H9 (cell line): ENCODE results near the gene ZNF546. TPM values are rescaled to one million over a fixed set of nuclear protein-coding genes. Genes with fewer than 3 reads are reported as not detected.
A peak's percentile ranks its signal among the peaks of the same experiment; 100 is the strongest.

Experiments
- DNase-seq: peaks from one replicate; pipeline ENCODE4 v3.0.0-alpha.2; 2017
- H2AFZ ChIP-seq: one replicate; pipeline ENCODE4 v1.6.1; 2013; ENCODE audit warnings: mild to moderate bottlenecking, low read length, control low read depth, moderate library complexity
- H2AK5ac ChIP-seq: 2 replicates; pipeline ENCODE4 v1.6.1; 2013; ENCODE audit warnings: low read length, control low read depth, mixed read lengths; ENCODE audit not compliant: insufficient read length
- H2BK120ac ChIP-seq: one replicate; pipeline ENCODE4 v1.6.1; 2013; ENCODE audit warnings: low read depth, mild to moderate bottlenecking, low read length, control low read depth, inconsistent platforms; ENCODE audit not compliant: poor library complexity, severe bottlenecking
- H2BK12ac ChIP-seq: 2 replicates; pipeline ENCODE4 v1.6.1; 2013; ENCODE audit warnings: low read length, control low read depth, mixed read lengths, low read depth; ENCODE audit not compliant: insufficient read length
- H2BK15ac ChIP-seq: 2 replicates; pipeline ENCODE4 v1.6.1; 2013; ENCODE audit warnings: low read depth, low read length, control low read depth
- H2BK20ac ChIP-seq: one replicate; pipeline ENCODE4 v1.6.1; 2013; ENCODE audit warnings: low read depth, mild to moderate bottlenecking, low read length, control low read depth, inconsistent platforms; ENCODE audit not compliant: poor library complexity, severe bottlenecking
- H2BK5ac ChIP-seq: 2 replicates; pipeline ENCODE4 v1.6.1; 2013; ENCODE audit warnings: low read length, control low read depth, mixed read lengths; ENCODE audit not compliant: insufficient read length
- H3K14ac ChIP-seq: 2 replicates; pipeline ENCODE4 v1.6.1; 2013; ENCODE audit warnings: low read length, control low read depth; ENCODE audit not compliant: insufficient read depth
- H3K18ac ChIP-seq: 2 replicates; pipeline ENCODE4 v1.6.1; 2013; ENCODE audit warnings: low read depth, mild to moderate bottlenecking, mixed read lengths, low read length, control low read depth; ENCODE audit not compliant: insufficient read length
- H3K23ac ChIP-seq: 2 replicates; pipeline ENCODE4 v1.6.1; 2013; ENCODE audit warnings: low read length, control low read depth, mixed read lengths, low read depth; ENCODE audit not compliant: insufficient read length
- H3K23me2 ChIP-seq: 2 replicates; pipeline ENCODE4 v1.6.1; 2013; ENCODE audit warnings: low read depth, mild to moderate bottlenecking, mixed read lengths, low read length, control low read depth; ENCODE audit not compliant: insufficient read length, poor library complexity, severe bottlenecking
- H3K27ac ChIP-seq: 2 replicates; pipeline ENCODE4 v1.5.1; 2013; ENCODE audit warnings: low read length, control low read depth, mixed read lengths, low read depth; ENCODE audit not compliant: insufficient read length
- H3K27me3 ChIP-seq: 2 replicates; pipeline ENCODE4 v1.6.1; 2013; ENCODE audit warnings: low read length, control low read depth, inconsistent platforms; ENCODE audit not compliant: insufficient read depth
- H3K4ac ChIP-seq: 2 replicates; pipeline ENCODE4 v1.6.1; 2013; ENCODE audit warnings: low read depth, mild to moderate bottlenecking, control low read depth, inconsistent platforms, low read length, moderate library complexity
- H3K4me1 ChIP-seq: 2 replicates; pipeline ENCODE4 v1.6.1; 2013; ENCODE audit warnings: low read length, control low read depth, inconsistent platforms; ENCODE audit not compliant: insufficient read depth
- H3K4me2 ChIP-seq: 2 replicates; pipeline ENCODE4 v1.6.1; 2013; ENCODE audit warnings: low read length, control low read depth, mixed read lengths; ENCODE audit not compliant: insufficient read length, insufficient read depth
- H3K56ac ChIP-seq: 2 replicates; pipeline ENCODE4 v1.6.1; 2013; ENCODE audit warnings: low read depth, mild to moderate bottlenecking, mixed read lengths, low read length, control low read depth; ENCODE audit not compliant: insufficient read length
- H3K79me1 ChIP-seq: 2 replicates; pipeline ENCODE4 v1.6.1; 2013; ENCODE audit warnings: low read depth, mild to moderate bottlenecking, moderate library complexity, low read length, control low read depth, inconsistent platforms; ENCODE audit not compliant: insufficient read depth, poor library complexity, severe bottlenecking
- H3K79me2 ChIP-seq: 2 replicates; pipeline ENCODE4 v1.6.1; 2013; ENCODE audit warnings: low read length, control low read depth, inconsistent platforms; ENCODE audit not compliant: insufficient read depth
- H3K9ac ChIP-seq: 2 replicates; pipeline ENCODE4 v1.6.1; 2013; ENCODE audit warnings: low read length, control low read depth, mixed read lengths; ENCODE audit not compliant: insufficient read length; ENCODE audit errors: extremely low read depth
- H3K9me3 ChIP-seq: one replicate; pipeline ENCODE4 v1.6.1; 2013; ENCODE audit warnings: low read depth, low read length, inconsistent platforms; ENCODE audit not compliant: control insufficient read depth
- H3T11ph ChIP-seq: one replicate; pipeline ENCODE4 v1.6.1; 2013; ENCODE audit warnings: mild to moderate bottlenecking, low read length, control low read depth, inconsistent platforms
- H4K20me1 ChIP-seq: one replicate; pipeline ENCODE4 v1.6.1; 2013; ENCODE audit not compliant: control insufficient read depth, insufficient read length, insufficient read depth
- H4K5ac ChIP-seq: 2 replicates; pipeline ENCODE4 v1.6.1; 2013; ENCODE audit warnings: low read depth, mild to moderate bottlenecking, mixed read lengths, low read length, control low read depth; ENCODE audit not compliant: insufficient read length
- H4K8ac ChIP-seq: replicated peaks from 2 replicates; pipeline ENCODE4 v1.6.1; 2013; ENCODE audit warnings: low read length, control low read depth, mixed read lengths, low read depth; ENCODE audit not compliant: insufficient read length
- H4K91ac ChIP-seq: 2 replicates; pipeline ENCODE4 v1.6.1; 2013; ENCODE audit warnings: low read depth, mild to moderate bottlenecking, moderate library complexity, mixed read lengths, low read length, control low read depth; ENCODE audit not compliant: insufficient read length
- H3K27ac Mint-ChIP-seq, 3 experiments: 2 replicates in 2 of 3; 3 replicates in 1 of 3; pipeline ENCODE4 v1.8.0; 2020 to 2021; ENCODE audit warnings: mixed read lengths in 3 of 3, mild to moderate bottlenecking in 1 of 3, moderate library complexity in 1 of 3
- H3K27me3 Mint-ChIP-seq: 2 replicates; pipeline ENCODE4 v1.8.0; 2021; ENCODE audit warnings: low read depth, mild to moderate bottlenecking, moderate library complexity, mixed read lengths
- H3K36me3 Mint-ChIP-seq, 3 experiments: 2 replicates in 2 of 3; 3 replicates in 1 of 3; pipeline ENCODE4 v1.8.0; 2020 to 2021; ENCODE audit warnings: low read depth in 3 of 3, mixed read lengths in 3 of 3; ENCODE audit not compliant: insufficient read depth in 1 of 3
- H3K4me1 Mint-ChIP-seq, 2 experiments: 2 replicates each; pipeline ENCODE4 v1.8.0; 2020; ENCODE audit warnings: mixed read lengths in 2 of 2
- H3K4me3 Mint-ChIP-seq, 2 experiments: 2 replicates in 1 of 2; 3 replicates in 1 of 2; pipeline ENCODE4 v1.8.0; 2020 to 2021; ENCODE audit warnings: mild to moderate bottlenecking in 2 of 2, mixed read lengths in 2 of 2, moderate library complexity in 1 of 2
- H3K9me3 Mint-ChIP-seq, 2 experiments: 2 replicates in 1 of 2; 3 replicates in 1 of 2; pipeline ENCODE4 v1.8.0; 2020; ENCODE audit warnings: mild to moderate bottlenecking in 2 of 2, mixed read lengths in 2 of 2, moderate library complexity in 1 of 2
- WGBS: extraction: QIAGEN DNeasy Blood & Tissue Kit; methylation state at CpG from one replicate; pipeline ENCODE4 v1.1.7; 2013; ENCODE audit warnings: missing lambda C conversion rate, low lambda C conversion rate, mixed read lengths; ENCODE audit not compliant: insufficient read length; ENCODE audit errors: extremely low coverage; 5-methylcytosine and 5-hydroxymethylcytosine counted together
- total RNA-seq: library from RNA; stranded (reverse); gene quantifications from 2 replicates; pipeline ENCODE4 v1.2.1, GENCODE V29; 2021
- TF ChIP-seq, protein P1 (sequence below): fragments of 200-600 bp; sonication (generic); conservative IDR thresholded peaks from 3 replicates; pipeline ENCODE4 v1.8.0; 2021; ENCODE audit warnings: antibody characterized with exemption, mild to moderate bottlenecking

ZNF546 gene
- total RNA-seq, 1 experiment from 2014 or later = 1.7 TPM

DNA sequence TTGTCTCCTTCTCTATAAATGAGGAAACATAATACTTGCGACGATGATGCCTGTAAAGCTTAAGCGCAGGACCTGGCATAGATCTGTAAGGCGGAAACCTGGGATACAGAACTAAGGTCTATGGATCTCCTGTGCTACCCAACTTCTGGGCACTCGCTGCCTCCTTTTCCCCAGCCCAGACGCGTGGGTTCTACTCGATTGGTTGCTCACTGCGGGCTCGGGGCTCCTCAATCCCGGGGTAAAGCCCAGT is 26.5 kb upstream of the ZNF546 start:
- Histone ChIP-seq H2BK15ac (no peak overlapping the region), H2BK120ac (no peak overlapping the region), H3K23me2 (peaks cover 4% of the 10 kb centered on the region), H2AFZ (no peak overlapping the region), H3K9me3 (no peaks in the 10 kb centered on the region), H3K4me1 (peaks cover 7% of the 10 kb centered on the region; the same call in 1 of the 2 replicates), H3K79me2 (peaks cover 8% of the 10 kb centered on the region; the same call in 1 of the 2 replicates), H2AK5ac (no peak overlapping the region), H4K8ac (no peak overlapping the region), H3K56ac (no peak overlapping the region), H3K18ac (no peak overlapping the region), H3K14ac (peak overlapping the region; percentile 36; the same call in 1 of the 2 replicates), H2BK12ac (no peak overlapping the region), H4K20me1 (no peaks in the 10 kb centered on the region), H4K91ac (no peak overlapping the region), H3K79me1 (peaks cover 5% of the 10 kb centered on the region), H3K9ac (peak overlapping the region; percentile 68), H3K27me3 (no peaks in the 10 kb centered on the region; the same call in none of the 2 replicates), H2BK20ac (no peak overlapping the region), H3K23ac (no peak overlapping the region), H4K5ac (no peak overlapping the region), H3K4me2 (peak overlapping the region; percentile 87), H2BK5ac (no peak overlapping the region), H3K27ac (no peak overlapping the region), H3K4ac (no peak overlapping the region), H3T11ph (no peak overlapping the region)
- Mint-ChIP-seq H3K27me3 (no peaks in the 10 kb centered on the region; the same call in 1 of the 2 replicates), H3K27ac (peak overlapping the region; percentile 71 to 98 (median 98); a peak in 6 of 7 replicates), H3K9me3 (0 out of 5 replicates have a peak, but pooled peaks cover 0 to 4% of the 10 kb centered on the region in 2 experiments), H3K36me3 (peaks cover 32 to 41% (median 39%) of the 10 kb centered on the region in 3 experiments), H3K4me1 (peaks cover 14 to 18% of the 10 kb centered on the region in 2 experiments), H3K4me3 (peak overlapping the region; percentile 99)
- TF ChIP-seq, protein P1, sequence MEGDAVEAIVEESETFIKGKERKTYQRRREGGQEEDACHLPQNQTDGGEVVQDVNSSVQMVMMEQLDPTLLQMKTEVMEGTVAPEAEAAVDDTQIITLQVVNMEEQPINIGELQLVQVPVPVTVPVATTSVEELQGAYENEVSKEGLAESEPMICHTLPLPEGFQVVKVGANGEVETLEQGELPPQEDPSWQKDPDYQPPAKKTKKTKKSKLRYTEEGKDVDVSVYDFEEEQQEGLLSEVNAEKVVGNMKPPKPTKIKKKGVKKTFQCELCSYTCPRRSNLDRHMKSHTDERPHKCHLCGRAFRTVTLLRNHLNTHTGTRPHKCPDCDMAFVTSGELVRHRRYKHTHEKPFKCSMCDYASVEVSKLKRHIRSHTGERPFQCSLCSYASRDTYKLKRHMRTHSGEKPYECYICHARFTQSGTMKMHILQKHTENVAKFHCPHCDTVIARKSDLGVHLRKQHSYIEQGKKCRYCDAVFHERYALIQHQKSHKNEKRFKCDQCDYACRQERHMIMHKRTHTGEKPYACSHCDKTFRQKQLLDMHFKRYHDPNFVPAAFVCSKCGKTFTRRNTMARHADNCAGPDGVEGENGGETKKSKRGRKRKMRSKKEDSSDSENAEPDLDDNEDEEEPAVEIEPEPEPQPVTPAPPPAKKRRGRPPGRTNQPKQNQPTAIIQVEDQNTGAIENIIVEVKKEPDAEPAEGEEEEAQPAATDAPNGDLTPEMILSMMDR = no peak
- DNase-seq = no peak
- WGBS = no CpG with 5 or more reads among the region's 11 CpGs
